ENCODE results near the gene PPP2R2C. TPM values are rescaled to one million over a fixed set of nuclear protein-coding genes. Genes with fewer than 3 reads are reported as not detected.

The PPP2R2C gene
- polyA plus RNA-seq, 1 donor from 2014 or later: 34.4 TPM

DNA sequence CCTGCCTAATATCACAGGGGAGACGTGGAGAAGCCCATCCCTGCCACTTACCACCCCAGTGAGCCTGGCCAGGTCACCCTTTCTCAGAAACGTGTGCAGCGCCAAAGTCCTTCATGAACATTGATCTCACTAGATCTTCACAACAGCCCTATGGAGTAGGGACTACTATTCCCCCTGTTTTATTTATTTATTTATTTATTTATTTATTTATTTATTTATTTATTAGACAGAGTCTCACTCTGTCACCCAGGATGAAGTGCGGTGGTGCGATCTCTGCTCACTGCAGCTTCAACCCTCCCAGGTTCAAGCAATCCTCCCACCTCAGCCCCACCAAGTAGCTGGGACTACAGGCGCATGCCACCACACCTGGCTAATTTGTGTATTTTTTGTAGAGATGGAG lies 61.8 kb downstream of the PPP2R2C start:
- Histone ChIP-seq H3K27ac (ENCODE audit: low read length) (no peak overlapping the region), H2AFZ (ENCODE audit: low read depth, low read length) (no peak overlapping the region), H3F3A (ENCODE audit: insufficient read depth, low read length, poor library complexity, severe bottlenecking) (no peaks in the 10 kb centered on the region), H3K9me3 (ENCODE audit: low read length) (no peaks in the 10 kb centered on the region), H3K9ac (ENCODE audit: low read length) (no peak overlapping the region), H3K9me2 (ENCODE audit: insufficient read depth, low read length) (no peaks in the 10 kb centered on the region), H3K36me3 (ENCODE audit: insufficient read depth, low read length) (no peaks in the 10 kb centered on the region), H4K20me1 (ENCODE audit: insufficient read depth) (no peaks in the 10 kb centered on the region), H3K27me3 (ENCODE audit: insufficient read depth, low read depth, low read length) (no peaks in the 10 kb centered on the region), H3K4me2 (ENCODE audit: low read length) (no peak overlapping the region), H3K79me2 (replicated peaks; ENCODE audit: insufficient read depth, low read length) (no peaks in the 10 kb centered on the region), H3K4me3 (ENCODE audit: low read length) (no peak overlapping the region)
- TF ChIP-seq, protein P1, sequence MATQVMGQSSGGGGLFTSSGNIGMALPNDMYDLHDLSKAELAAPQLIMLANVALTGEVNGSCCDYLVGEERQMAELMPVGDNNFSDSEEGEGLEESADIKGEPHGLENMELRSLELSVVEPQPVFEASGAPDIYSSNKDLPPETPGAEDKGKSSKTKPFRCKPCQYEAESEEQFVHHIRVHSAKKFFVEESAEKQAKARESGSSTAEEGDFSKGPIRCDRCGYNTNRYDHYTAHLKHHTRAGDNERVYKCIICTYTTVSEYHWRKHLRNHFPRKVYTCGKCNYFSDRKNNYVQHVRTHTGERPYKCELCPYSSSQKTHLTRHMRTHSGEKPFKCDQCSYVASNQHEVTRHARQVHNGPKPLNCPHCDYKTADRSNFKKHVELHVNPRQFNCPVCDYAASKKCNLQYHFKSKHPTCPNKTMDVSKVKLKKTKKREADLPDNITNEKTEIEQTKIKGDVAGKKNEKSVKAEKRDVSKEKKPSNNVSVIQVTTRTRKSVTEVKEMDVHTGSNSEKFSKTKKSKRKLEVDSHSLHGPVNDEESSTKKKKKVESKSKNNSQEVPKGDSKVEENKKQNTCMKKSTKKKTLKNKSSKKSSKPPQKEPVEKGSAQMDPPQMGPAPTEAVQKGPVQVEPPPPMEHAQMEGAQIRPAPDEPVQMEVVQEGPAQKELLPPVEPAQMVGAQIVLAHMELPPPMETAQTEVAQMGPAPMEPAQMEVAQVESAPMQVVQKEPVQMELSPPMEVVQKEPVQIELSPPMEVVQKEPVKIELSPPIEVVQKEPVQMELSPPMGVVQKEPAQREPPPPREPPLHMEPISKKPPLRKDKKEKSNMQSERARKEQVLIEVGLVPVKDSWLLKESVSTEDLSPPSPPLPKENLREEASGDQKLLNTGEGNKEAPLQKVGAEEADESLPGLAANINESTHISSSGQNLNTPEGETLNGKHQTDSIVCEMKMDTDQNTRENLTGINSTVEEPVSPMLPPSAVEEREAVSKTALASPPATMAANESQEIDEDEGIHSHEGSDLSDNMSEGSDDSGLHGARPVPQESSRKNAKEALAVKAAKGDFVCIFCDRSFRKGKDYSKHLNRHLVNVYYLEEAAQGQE (IDR thresholded peaks at IDR 0.05; ENCODE audit: borderline replicate concordance): no peak
- no peak for TF ChIP-seq POLR2AphosphoS5 (IDR thresholded peaks at IDR 0.05)
- TF ChIP-seq EZH2 (IDR thresholded peaks at IDR 0.05; ENCODE audit: borderline replicate concordance, insufficient read depth, low read length, poor library complexity, severe bottlenecking): no peak
- TF ChIP-seq, protein P2, sequence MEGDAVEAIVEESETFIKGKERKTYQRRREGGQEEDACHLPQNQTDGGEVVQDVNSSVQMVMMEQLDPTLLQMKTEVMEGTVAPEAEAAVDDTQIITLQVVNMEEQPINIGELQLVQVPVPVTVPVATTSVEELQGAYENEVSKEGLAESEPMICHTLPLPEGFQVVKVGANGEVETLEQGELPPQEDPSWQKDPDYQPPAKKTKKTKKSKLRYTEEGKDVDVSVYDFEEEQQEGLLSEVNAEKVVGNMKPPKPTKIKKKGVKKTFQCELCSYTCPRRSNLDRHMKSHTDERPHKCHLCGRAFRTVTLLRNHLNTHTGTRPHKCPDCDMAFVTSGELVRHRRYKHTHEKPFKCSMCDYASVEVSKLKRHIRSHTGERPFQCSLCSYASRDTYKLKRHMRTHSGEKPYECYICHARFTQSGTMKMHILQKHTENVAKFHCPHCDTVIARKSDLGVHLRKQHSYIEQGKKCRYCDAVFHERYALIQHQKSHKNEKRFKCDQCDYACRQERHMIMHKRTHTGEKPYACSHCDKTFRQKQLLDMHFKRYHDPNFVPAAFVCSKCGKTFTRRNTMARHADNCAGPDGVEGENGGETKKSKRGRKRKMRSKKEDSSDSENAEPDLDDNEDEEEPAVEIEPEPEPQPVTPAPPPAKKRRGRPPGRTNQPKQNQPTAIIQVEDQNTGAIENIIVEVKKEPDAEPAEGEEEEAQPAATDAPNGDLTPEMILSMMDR (IDR thresholded peaks at IDR 0.05; ENCODE audit: poor library complexity, severe bottlenecking): no peak
- no peak for TF ChIP-seq RAD21 (conservative IDR thresholded peaks at IDR 0.05)
- no peak for TF ChIP-seq TAF1 (IDR thresholded peaks at IDR 0.05; ENCODE audit: low read depth)
- no peak for TF ChIP-seq MXI1 (conservative IDR thresholded peaks at IDR 0.05; ENCODE audit: poor library complexity, severe bottlenecking)
- no peak for TF ChIP-seq EP300 (conservative IDR thresholded peaks at IDR 0.05; ENCODE audit: poor library complexity, severe bottlenecking)
- no peak for TF ChIP-seq SMC3 (conservative IDR thresholded peaks at IDR 0.05; ENCODE audit: poor library complexity)

DNA sequence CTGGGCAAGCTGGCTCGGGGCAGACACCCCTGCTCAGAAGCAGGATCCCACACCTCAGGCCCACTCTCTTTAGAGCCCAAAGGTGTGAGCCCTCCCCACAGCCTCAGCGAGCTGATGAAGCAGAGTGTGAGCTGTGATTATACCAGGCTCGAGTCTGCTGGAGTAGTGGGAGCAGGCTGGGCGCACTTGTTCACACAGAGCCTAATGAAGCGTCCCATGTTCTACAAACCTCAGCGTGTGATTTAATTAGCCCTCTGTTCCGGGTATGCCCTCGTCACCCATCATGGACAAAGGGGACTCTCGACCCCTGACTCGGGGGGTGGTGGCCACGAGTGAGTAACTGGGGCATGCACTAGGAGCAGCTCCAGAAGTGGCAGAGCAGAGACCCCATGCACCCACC lies 62.3 kb downstream of the PPP2R2C start:
- H3K79me2 ChIP-seq (replicated peaks; ENCODE audit: insufficient read depth, low read length): no peaks in the 10 kb centered on the region
- no peaks in the 10 kb centered on the region for H3K36me3 ChIP-seq (ENCODE audit: insufficient read depth, low read length)
- no peaks in the 10 kb centered on the region for H4K20me1 ChIP-seq (ENCODE audit: insufficient read depth)
- no peak overlapping the region for H2AFZ ChIP-seq (ENCODE audit: low read depth, low read length)
- H3K27me3 ChIP-seq (ENCODE audit: insufficient read depth, low read depth, low read length): no peaks in the 10 kb centered on the region
- H3K9me2 ChIP-seq (ENCODE audit: insufficient read depth, low read length): no peaks in the 10 kb centered on the region
- H3K9me3 ChIP-seq (ENCODE audit: low read length): no peaks in the 10 kb centered on the region
- H3K4me2 ChIP-seq (ENCODE audit: low read length): no peak overlapping the region
- TF ChIP-seq POLR2AphosphoS5 (IDR thresholded peaks at IDR 0.05) (no peak), EZH2 (IDR thresholded peaks at IDR 0.05; ENCODE audit: borderline replicate concordance, insufficient read depth, low read length, poor library complexity, severe bottlenecking) (no peak), SMC3 (conservative IDR thresholded peaks at IDR 0.05; ENCODE audit: poor library complexity) (no peak), EP300 (conservative IDR thresholded peaks at IDR 0.05; ENCODE audit: poor library complexity, severe bottlenecking) (no peak), MXI1 (conservative IDR thresholded peaks at IDR 0.05; ENCODE audit: poor library complexity, severe bottlenecking) (no peak), RAD21 (conservative IDR thresholded peaks at IDR 0.05) (no peak), TAF1 (IDR thresholded peaks at IDR 0.05; ENCODE audit: low read depth) (no peak)
- TF ChIP-seq, protein P2 (IDR thresholded peaks at IDR 0.05; ENCODE audit: poor library complexity, severe bottlenecking): no peak
- TF ChIP-seq, protein P1 (IDR thresholded peaks at IDR 0.05; ENCODE audit: borderline replicate concordance): no peak
- H3K9ac ChIP-seq (ENCODE audit: low read length): no peak overlapping the region
- no peaks in the 10 kb centered on the region for H3F3A ChIP-seq (ENCODE audit: insufficient read depth, low read length, poor library complexity, severe bottlenecking)
- H3K27ac ChIP-seq (ENCODE audit: low read length): no peak overlapping the region
- no peak overlapping the region for H3K4me3 ChIP-seq (ENCODE audit: low read length)
